DND-41 (cell line): ENCODE results near the gene PEG3.

ENCODE experiments used
- ATAC-seq: fragments of 200-7000 bp; cut with Tn5 transposase; 3 replicates; pipeline ENCODE4 v1.9.1; 2021; ENCODE audit warnings: low read depth; ENCODE audit not compliant: insufficient read depth
- DNase-seq: peaks from one replicate; pipeline ENCODE4 v3.0.0-alpha.2; 2020
- H2AFZ ChIP-seq: 2 replicates; pipeline ENCODE4 v1.6.0; 2012; ENCODE audit warnings: low read depth, low read length
- H3K27ac ChIP-seq: 2 replicates; pipeline ENCODE4 v1.5.1; 2012; ENCODE audit warnings: low read length, inconsistent platforms
- H3K27me3 ChIP-seq: fragments of 200-600 bp; sonication (generic); 2 replicates; pipeline ENCODE4 v1.6.0; 2012; ENCODE audit warnings: low read length, mild to moderate bottlenecking, inconsistent platforms; ENCODE audit not compliant: insufficient read depth, poor library complexity
- H3K36me3 ChIP-seq: 2 replicates; pipeline ENCODE4 v1.5.1; 2012; ENCODE audit warnings: low read length, inconsistent platforms; ENCODE audit not compliant: insufficient read depth
- H3K4me1 ChIP-seq: 2 replicates; pipeline ENCODE4 v1.5.1; 2012; ENCODE audit warnings: mild to moderate bottlenecking, low read length; ENCODE audit not compliant: insufficient read depth
- H3K4me2 ChIP-seq: 2 replicates; pipeline ENCODE4 v1.6.0; 2012; ENCODE audit warnings: mild to moderate bottlenecking, moderate library complexity, low read length, inconsistent platforms; ENCODE audit not compliant: insufficient read depth
- H3K4me3 ChIP-seq, 2 experiments: fragments of 200-600 bp in 1 of 2; shearing (Covaris generic) in 1 of 2; 2 replicates each; pipeline ENCODE4 v1.5.1; 2012 to 2016; ENCODE audit warnings: inconsistent platforms in 2 of 2, low read length in 2 of 2, mild to moderate bottlenecking in 2 of 2, low read depth in 1 of 2, moderate library complexity in 1 of 2
- H3K79me2 ChIP-seq: 2 replicates; pipeline ENCODE4 v1.6.0; 2012; ENCODE audit warnings: low read length, inconsistent platforms; ENCODE audit not compliant: insufficient read depth
- H3K9ac ChIP-seq: 2 replicates; pipeline ENCODE4 v1.6.0; 2012; ENCODE audit warnings: low read depth, mild to moderate bottlenecking, inconsistent platforms, low read length, moderate library complexity
- H3K9me3 ChIP-seq: 2 replicates; pipeline ENCODE4 v1.5.1; 2012; ENCODE audit warnings: low read length, moderate library complexity, mild to moderate bottlenecking, inconsistent platforms; ENCODE audit not compliant: insufficient read depth, severe bottlenecking
- H4K20me1 ChIP-seq: 2 replicates; pipeline ENCODE4 v1.6.0; 2012; ENCODE audit warnings: low read length; ENCODE audit not compliant: insufficient read depth
- CTCF ChIP-seq: IDR thresholded peaks from 2 replicates; pipeline ENCODE4 v1.5.1; 2012; ENCODE audit warnings: borderline replicate concordance, low read length, moderate library complexity, mild to moderate bottlenecking; ENCODE audit not compliant: poor library complexity, severe bottlenecking; ENCODE audit errors: extremely low read depth
- EZH2 ChIP-seq: IDR thresholded peaks from 3 replicates; pipeline ENCODE4 v1.6.1; 2012; ENCODE audit warnings: borderline replicate concordance, low read depth, mild to moderate bottlenecking, moderate library complexity, low read length, inconsistent platforms; ENCODE audit not compliant: severe bottlenecking

The PEG3 gene

GRCh38 chr19:56880592-56881190 lies 40.2 kb upstream of the PEG3 start:
- DNase-seq (no peak), ATAC-seq (no peak)
- H3K36me3 ChIP-seq, result no peaks in the 10 kb centered on the region
- H2AFZ ChIP-seq, result no peak overlapping the region
- no peak overlapping the region for H3K4me2 ChIP-seq
- no peak overlapping the region for H3K9ac ChIP-seq
- TF ChIP-seq EZH2, result no peak
- no peak for TF ChIP-seq CTCF
- no peaks in the 10 kb centered on the region for H3K79me2 ChIP-seq
- H3K27me3 ChIP-seq, result no peaks in the 10 kb centered on the region
- no peaks in the 10 kb centered on the region for H3K9me3 ChIP-seq
- no peak overlapping the region for H3K4me3 ChIP-seq
- H3K27ac ChIP-seq, result no peak overlapping the region
- no peaks in the 10 kb centered on the region for H4K20me1 ChIP-seq
- H3K4me1 ChIP-seq, result no peaks in the 10 kb centered on the region

GRCh38 chr19:56877069-56877715 lies 36.7 kb upstream of the PEG3 start:
- H3K4me3 ChIP-seq, result no peak overlapping the region
- no peaks in the 10 kb centered on the region for H3K4me1 ChIP-seq
- no peak overlapping the region for H3K27ac ChIP-seq
- peaks cover 4% of the 10 kb centered on the region for H3K9me3 ChIP-seq
- no peaks in the 10 kb centered on the region for H3K36me3 ChIP-seq
- DNase-seq (no peak), ATAC-seq (no peak)
- H3K27me3 ChIP-seq, result no peaks in the 10 kb centered on the region
- no peaks in the 10 kb centered on the region for H4K20me1 ChIP-seq
- no peak overlapping the region for H3K4me2 ChIP-seq
- no peak overlapping the region for H2AFZ ChIP-seq
- H3K9ac ChIP-seq, result no peak overlapping the region
- TF ChIP-seq EZH2 (no peak), CTCF (no peak)
- H3K79me2 ChIP-seq, result no peaks in the 10 kb centered on the region

- Histone ChIP-seq H3K4me2 (no peak overlapping the region), H3K4me1 (no peaks in the 10 kb centered on the region), H4K20me1 (no peaks in the 10 kb centered on the region), H3K9ac (no peak overlapping the region), H3K9me3 (peaks cover 4% of the 10 kb centered on the region), H2AFZ (no peak overlapping the region), H3K27ac (no peak overlapping the region), H3K27me3 (no peaks in the 10 kb centered on the region), H3K4me3 (no peak overlapping the region), H3K79me2 (no peaks in the 10 kb centered on the region), H3K36me3 (no peaks in the 10 kb centered on the region)
- TF ChIP-seq EZH2, result no peak
- no peak for TF ChIP-seq CTCF
- no peak for ATAC-seq
- no peak for DNase-seq
These were observed 35.2 kb upstream of the PEG3 start for GRCh38 chr19:56875717-56876116.

- Histone ChIP-seq H3K27me3 (no peaks in the 10 kb centered on the region), H3K9ac (no peak overlapping the region), H3K4me1 (no peaks in the 10 kb centered on the region), H3K4me2 (no peak overlapping the region), H3K36me3 (no peaks in the 10 kb centered on the region), H3K27ac (no peak overlapping the region), H4K20me1 (no peaks in the 10 kb centered on the region), H3K9me3 (peaks cover 4% of the 10 kb centered on the region), H3K79me2 (no peaks in the 10 kb centered on the region), H2AFZ (no peak overlapping the region), H3K4me3 (no peak overlapping the region)
- TF ChIP-seq EZH2, result no peak
- TF ChIP-seq CTCF, result no peak
- DNase-seq (no peak), ATAC-seq (no peak)
These were observed 34.0 kb upstream of the PEG3 start for GRCh38 chr19:56874530-56874929.
